ENCODE results near the gene FAM240B.

DNA sequence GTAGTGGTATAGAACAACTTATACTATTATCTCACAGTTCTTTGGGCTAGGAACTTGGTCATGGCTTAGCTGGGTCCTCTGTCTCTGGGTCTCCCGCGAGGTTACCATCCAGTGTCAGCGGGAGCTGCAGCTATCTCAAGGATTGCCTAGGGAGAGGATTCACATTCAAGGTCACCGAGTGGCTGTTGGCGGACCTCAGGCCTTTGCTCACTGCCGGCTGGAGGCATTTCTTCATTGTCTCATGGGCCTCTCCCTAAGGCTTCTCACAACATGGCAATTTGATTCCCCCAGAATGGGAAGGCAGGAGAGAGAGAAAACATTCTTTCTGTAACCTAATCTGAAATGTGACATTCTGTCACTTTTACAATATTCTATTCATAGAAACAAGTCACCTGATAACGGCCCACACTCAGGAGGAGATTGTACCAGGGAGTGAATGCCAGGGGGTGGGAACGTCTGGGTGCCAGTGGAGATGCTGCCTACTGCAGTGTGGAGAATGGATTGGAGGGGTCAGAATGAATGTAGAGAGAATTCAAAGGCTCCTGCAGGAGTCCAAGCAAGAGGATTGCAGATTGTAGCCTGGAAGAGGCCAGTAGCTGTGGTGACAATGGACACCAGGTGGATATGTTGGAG lies 70.1 kb downstream of the FAM240B start:
- TF ChIP-seq CTCF (IDR thresholded peaks at IDR 0.05) (no peak), POLR2A (IDR thresholded peaks at IDR 0.05) (no peak)

Data from adrenal gland (tissue), 5 donors.